ENCODE measurements around the gene ANK3. TPM values are rescaled to one million over a fixed set of nuclear protein-coding genes. Genes with fewer than 3 reads are reported as not detected.

Gene ANK3
- total and polyA plus RNA-seq, 8 donors = 3.6 to 115 (median 31.1) TPM

GRCh38 chr10:60147025-60147424, 242.7 kb downstream of the ANK3 start:
- Histone ChIP-seq H3K4me3 (no peak overlapping the region), H3K36me3 (no peaks in the 10 kb centered on the region), H3K27ac (no peak overlapping the region), H3K9me3 (no peaks in the 10 kb centered on the region), H3K4me1 (peaks cover 0 to 24% (median 16%) of the 10 kb centered on the region in 4 donors), H3K27me3 (no peaks in the 10 kb centered on the region)
- TF ChIP-seq POLR2A (IDR thresholded peaks at IDR 0.05) (no peak), POLR2AphosphoS5 (IDR thresholded peaks at IDR 0.05) (no peak), EP300 (IDR thresholded peaks at IDR 0.05) (no peak)
- TF ChIP-seq, protein P1, sequence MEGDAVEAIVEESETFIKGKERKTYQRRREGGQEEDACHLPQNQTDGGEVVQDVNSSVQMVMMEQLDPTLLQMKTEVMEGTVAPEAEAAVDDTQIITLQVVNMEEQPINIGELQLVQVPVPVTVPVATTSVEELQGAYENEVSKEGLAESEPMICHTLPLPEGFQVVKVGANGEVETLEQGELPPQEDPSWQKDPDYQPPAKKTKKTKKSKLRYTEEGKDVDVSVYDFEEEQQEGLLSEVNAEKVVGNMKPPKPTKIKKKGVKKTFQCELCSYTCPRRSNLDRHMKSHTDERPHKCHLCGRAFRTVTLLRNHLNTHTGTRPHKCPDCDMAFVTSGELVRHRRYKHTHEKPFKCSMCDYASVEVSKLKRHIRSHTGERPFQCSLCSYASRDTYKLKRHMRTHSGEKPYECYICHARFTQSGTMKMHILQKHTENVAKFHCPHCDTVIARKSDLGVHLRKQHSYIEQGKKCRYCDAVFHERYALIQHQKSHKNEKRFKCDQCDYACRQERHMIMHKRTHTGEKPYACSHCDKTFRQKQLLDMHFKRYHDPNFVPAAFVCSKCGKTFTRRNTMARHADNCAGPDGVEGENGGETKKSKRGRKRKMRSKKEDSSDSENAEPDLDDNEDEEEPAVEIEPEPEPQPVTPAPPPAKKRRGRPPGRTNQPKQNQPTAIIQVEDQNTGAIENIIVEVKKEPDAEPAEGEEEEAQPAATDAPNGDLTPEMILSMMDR (IDR thresholded peaks at IDR 0.05) = no peak
- DNase-seq = no peak
- 71 to 80% (median 75%) methylated on average over 4 of the region's 4 CpGs for WGBS, 5 donors
- intact Hi-C loops (cut with DNase I; ENCODE audit: low total_unique reads) = no loop called here

DNA sequence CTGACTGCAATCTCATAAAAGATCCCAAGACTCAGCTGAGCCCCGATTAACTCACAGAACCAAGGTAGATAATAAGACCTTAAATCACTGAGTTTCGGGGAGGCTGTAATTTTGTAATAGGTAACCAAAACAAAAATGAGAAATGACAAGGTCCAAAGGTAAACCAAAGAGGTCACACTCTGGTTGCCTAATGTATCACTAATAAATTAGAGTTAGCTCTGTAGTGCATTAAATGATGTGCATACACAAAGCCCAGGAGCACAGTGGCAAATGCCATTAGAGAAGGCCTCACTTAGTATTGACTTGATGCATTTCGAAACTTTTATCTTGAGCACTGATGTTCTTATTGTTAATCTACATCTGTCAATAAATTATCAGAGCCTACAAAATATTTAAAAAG, 245.6 kb downstream of the ANK3 start:
- TF ChIP-seq, protein P1 (IDR thresholded peaks at IDR 0.05) = no peak
- no peak for TF ChIP-seq POLR2A (IDR thresholded peaks at IDR 0.05)
- TF ChIP-seq POLR2AphosphoS5 (IDR thresholded peaks at IDR 0.05) = no peak
- TF ChIP-seq EP300 (IDR thresholded peaks at IDR 0.05) = no peak
- H3K4me3 ChIP-seq = no peak overlapping the region
- peaks cover 17 to 51% (median 37%) of the 10 kb centered on the region in 4 donors for H3K4me1 ChIP-seq
- 90 to 97% (median 92%) methylated on average over 3 of the region's 3 CpGs for WGBS, 5 donors
- no peaks in the 10 kb centered on the region for H3K36me3 ChIP-seq
- DNase-seq = no peak
- intact Hi-C loops (cut with DNase I; ENCODE audit: low total_unique reads) = no loop called here
- no peak overlapping the region for H3K27ac ChIP-seq
- H3K27me3 ChIP-seq = no peaks in the 10 kb centered on the region
- H3K9me3 ChIP-seq = no peaks in the 10 kb centered on the region

DNA sequence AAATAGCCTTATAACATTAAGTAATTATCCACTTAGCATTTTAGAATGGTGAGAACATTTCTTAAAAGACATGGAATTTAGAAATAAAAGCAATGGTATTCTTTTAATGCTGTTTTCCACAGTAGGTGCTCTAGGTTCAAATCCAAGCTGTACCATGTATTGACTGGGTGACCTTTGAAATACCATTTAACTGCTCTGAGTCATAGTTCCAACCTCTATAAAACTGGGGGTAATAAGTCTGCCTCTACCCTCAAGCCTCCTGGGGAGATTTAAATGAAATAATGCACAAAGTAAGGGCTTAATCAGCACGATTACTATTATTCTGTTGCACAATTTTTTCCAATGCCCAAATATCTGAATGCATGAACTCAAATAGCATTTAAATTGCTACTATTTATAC, 246.9 kb downstream of the ANK3 start:
- Histone ChIP-seq H3K9me3 (no peaks in the 10 kb centered on the region), H3K27me3 (no peaks in the 10 kb centered on the region), H3K27ac (no peak overlapping the region), H3K36me3 (no peaks in the 10 kb centered on the region), H3K4me1 (peaks cover 17 to 46% (median 31%) of the 10 kb centered on the region in 4 donors), H3K4me3 (no peak overlapping the region)
- intact Hi-C loops (cut with DNase I; ENCODE audit: low total_unique reads) = no loop called here
- TF ChIP-seq EP300 (IDR thresholded peaks at IDR 0.05) (no peak), POLR2A (IDR thresholded peaks at IDR 0.05) (no peak), POLR2AphosphoS5 (IDR thresholded peaks at IDR 0.05) (no peak)
- TF ChIP-seq, protein P1 (IDR thresholded peaks at IDR 0.05) = no peak
- no peak for DNase-seq
- 81 to 100% (median 85%) methylated on average over 1 of the region's 1 CpG for WGBS, 5 donors

DNA sequence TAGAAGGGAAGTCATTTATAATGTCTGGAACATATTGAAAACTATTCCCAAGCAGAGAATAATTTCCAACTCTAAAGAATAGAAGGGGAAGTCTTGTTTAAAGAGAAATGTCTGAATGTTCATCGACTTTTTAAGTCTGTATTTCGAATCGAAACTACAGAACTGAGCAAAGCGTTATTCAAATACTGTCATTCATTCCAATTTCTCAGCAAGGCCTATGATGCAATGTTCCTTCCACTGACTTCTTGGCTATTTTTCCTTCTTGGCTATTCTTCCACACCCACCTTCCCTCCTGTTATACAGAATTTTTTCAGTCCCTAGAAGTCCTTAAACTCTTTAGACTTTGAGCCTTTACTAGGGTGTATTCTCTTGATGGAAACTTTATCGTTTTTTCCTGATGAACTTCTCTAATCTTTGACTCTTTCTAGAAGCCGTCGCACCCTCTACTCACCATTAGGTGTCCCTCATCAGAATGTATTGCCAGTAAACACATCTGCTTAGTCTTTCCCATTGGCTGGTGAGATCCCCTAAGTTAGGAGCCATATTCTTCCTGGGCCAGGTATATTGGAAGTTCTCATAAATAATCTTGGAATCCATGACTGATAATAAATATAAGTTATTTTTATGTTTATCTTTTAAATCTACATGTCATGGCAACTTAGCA, 247.6 kb downstream of the ANK3 start:
- TF ChIP-seq, protein P1 (IDR thresholded peaks at IDR 0.05) = no peak
- TF ChIP-seq POLR2A (IDR thresholded peaks at IDR 0.05) (no peak), EP300 (IDR thresholded peaks at IDR 0.05) (no peak)
- DNase-seq = no peak
- intact Hi-C loops (cut with DNase I; ENCODE audit: low total_unique reads) = no loop called here
- Histone ChIP-seq H3K27ac (peak overlapping the region in 1 of 5 donors; percentile 76), H3K36me3 (no peaks in the 10 kb centered on the region), H3K4me3 (no peak overlapping the region), H3K27me3 (no peaks in the 10 kb centered on the region), H3K9me3 (no peaks in the 10 kb centered on the region), H3K4me1 (peaks cover 17 to 39% (median 28%) of the 10 kb centered on the region in 4 donors)
- WGBS, 5 donors = 92 to 97% (median 97%) methylated on average over 7 of the region's 7 CpGs
